ENCODE results near the gene TLE1. TPM values are rescaled to one million over a fixed set of nuclear protein-coding genes. Genes with fewer than 3 reads are reported as not detected.
"Not testable (repeated sequence)": the region's sequence is repeated elsewhere in the genome, so short reads cannot be mapped to it uniquely, and the experiment has no call there.

TLE1 gene
- total RNA-seq, 1 experiment from 2014 or later, result 79.3 TPM

GRCh38 chr9:81595887-81596543 is 93.3 kb downstream of the TLE1 start:
- Histone ChIP-seq H4K91ac (ENCODE audit: insufficient read length, low read depth, low read length) (no peak overlapping the region), H2BK20ac (ENCODE audit: low read depth, low read length, poor library complexity, severe bottlenecking) (no peak overlapping the region), H2BK12ac (ENCODE audit: insufficient read length, low read depth, low read length) (no peak overlapping the region), H3K14ac (ENCODE audit: insufficient read depth, low read length) (no peak overlapping the region), H3K9ac (ENCODE audit: extremely low read depth, insufficient read length, low read length) (no peak overlapping the region), H3K79me1 (ENCODE audit: insufficient read depth, low read depth, low read length, poor library complexity, severe bottlenecking) (no peaks in the 10 kb centered on the region), H2BK5ac (ENCODE audit: insufficient read length, low read length) (no peak overlapping the region), H3K23ac (ENCODE audit: insufficient read length, low read depth, low read length) (no peak overlapping the region), H3K27ac (ENCODE audit: insufficient read length, low read depth, low read length) (peak overlapping the region; percentile 67), H3K4me1 (ENCODE audit: insufficient read depth, low read length) (peaks cover 32% of the 10 kb centered on the region), H3K27me3 (ENCODE audit: insufficient read depth, low read length) (no peaks in the 10 kb centered on the region), H3K4ac (ENCODE audit: low read depth, low read length) (no peak overlapping the region), H2AK5ac (ENCODE audit: insufficient read length, low read length) (no peak overlapping the region), H4K8ac (replicated peaks; ENCODE audit: insufficient read length, low read depth, low read length) (no peak overlapping the region), H2BK15ac (ENCODE audit: low read depth, low read length) (no peak overlapping the region), H4K5ac (ENCODE audit: insufficient read length, low read depth, low read length) (no peak overlapping the region), H3K9me3 (ENCODE audit: control insufficient read depth, low read depth, low read length) (no peaks in the 10 kb centered on the region), H2AFZ (ENCODE audit: low read length) (no peak overlapping the region), H2BK120ac (ENCODE audit: low read depth, low read length, poor library complexity, severe bottlenecking) (no peak overlapping the region), H3K56ac (ENCODE audit: insufficient read length, low read depth, low read length) (no peak overlapping the region), H3T11ph (ENCODE audit: low read length) (no peak overlapping the region), H3K18ac (ENCODE audit: insufficient read length, low read depth, low read length) (no peak overlapping the region), H3K4me2 (ENCODE audit: insufficient read depth, insufficient read length, low read length) (peak overlapping the region; percentile 26), H4K20me1 (ENCODE audit: control insufficient read depth, insufficient read depth, insufficient read length) (no peaks in the 10 kb centered on the region), H3K79me2 (ENCODE audit: insufficient read depth, low read length) (peaks cover 1% of the 10 kb centered on the region; the same call in 1 of the 2 replicates), H3K23me2 (ENCODE audit: insufficient read length, low read depth, low read length, poor library complexity, severe bottlenecking) (peaks cover 4% of the 10 kb centered on the region)
- 0 out of 5 replicates have a peak, but pooled peaks cover 0 to 4% of the 10 kb centered on the region in 2 experiments for H3K9me3 Mint-ChIP-seq
- no peak for TF ChIP-seq CTCF (conservative IDR thresholded peaks at IDR 0.05)
- H3K36me3 Mint-ChIP-seq (ENCODE audit: insufficient read depth in 1 of 3, low read depth in 3 of 3), result peaks cover 36 to 66% (median 43%) of the 10 kb centered on the region in 3 experiments
- H3K4me1 Mint-ChIP-seq, result peaks cover 63 to 69% of the 10 kb centered on the region in 2 experiments
- no CpG with 5 or more reads among the region's 10 CpGs for WGBS (ENCODE audit: extremely low coverage, insufficient read length, low lambda C conversion rate)
- H3K4me3 Mint-ChIP-seq, result peak overlapping the region; percentile 31 to 45
- H3K27ac Mint-ChIP-seq, result peak overlapping the region; percentile 17 to 92 (median 78)
- peaks cover 16% of the 10 kb centered on the region for H3K27me3 Mint-ChIP-seq (ENCODE audit: low read depth)
- DNase-seq, result peak; percentile 80

DNA sequence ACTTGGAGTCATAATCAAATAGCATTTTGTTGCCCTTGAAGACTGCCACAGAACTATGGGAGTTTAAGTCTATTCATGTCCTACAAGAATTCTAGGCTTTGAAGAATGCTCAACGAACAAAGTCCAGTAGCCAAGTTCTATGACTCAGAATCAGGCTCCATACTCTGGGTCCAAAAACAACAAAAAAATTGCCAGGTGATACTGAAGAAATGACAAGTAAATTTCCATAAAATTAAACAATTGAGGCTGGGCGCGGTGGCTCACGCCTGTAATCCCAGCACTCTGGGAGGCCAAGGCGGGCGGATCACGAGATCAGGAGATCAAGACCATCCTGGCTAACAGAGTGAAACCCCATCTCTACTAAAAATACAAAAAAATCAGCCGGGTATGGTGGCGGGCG is 94.1 kb downstream of the TLE1 start:
- not testable (repeated sequence) for H2BK120ac ChIP-seq (ENCODE audit: low read depth, low read length, poor library complexity, severe bottlenecking); H2BK20ac ChIP-seq (ENCODE audit: low read depth, low read length, poor library complexity, severe bottlenecking); H4K8ac ChIP-seq (replicated peaks; ENCODE audit: insufficient read length, low read depth, low read length); H3K9me3 Mint-ChIP-seq; H3K9ac ChIP-seq (ENCODE audit: extremely low read depth, insufficient read length, low read length); H3K27me3 ChIP-seq (ENCODE audit: insufficient read depth, low read length); H3K14ac ChIP-seq (ENCODE audit: insufficient read depth, low read length); H3K23me2 ChIP-seq (ENCODE audit: insufficient read length, low read depth, low read length, poor library complexity, severe bottlenecking); H3K4me2 ChIP-seq (ENCODE audit: insufficient read depth, insufficient read length, low read length); H2BK5ac ChIP-seq (ENCODE audit: insufficient read length, low read length); H4K91ac ChIP-seq (ENCODE audit: insufficient read length, low read depth, low read length); H3K4ac ChIP-seq (ENCODE audit: low read depth, low read length); H3K4me3 Mint-ChIP-seq; H4K20me1 ChIP-seq (ENCODE audit: control insufficient read depth, insufficient read depth, insufficient read length); H4K5ac ChIP-seq (ENCODE audit: insufficient read length, low read depth, low read length); H3K56ac ChIP-seq (ENCODE audit: insufficient read length, low read depth, low read length); H3K23ac ChIP-seq (ENCODE audit: insufficient read length, low read depth, low read length); H2AFZ ChIP-seq (ENCODE audit: low read length); H3K79me2 ChIP-seq (ENCODE audit: insufficient read depth, low read length); H3K79me1 ChIP-seq (ENCODE audit: insufficient read depth, low read depth, low read length, poor library complexity, severe bottlenecking); DNase-seq; H3T11ph ChIP-seq (ENCODE audit: low read length); H2BK12ac ChIP-seq (ENCODE audit: insufficient read length, low read depth, low read length); H3K18ac ChIP-seq (ENCODE audit: insufficient read length, low read depth, low read length); H3K27ac Mint-ChIP-seq; H2AK5ac ChIP-seq (ENCODE audit: insufficient read length, low read length); H3K9me3 ChIP-seq (ENCODE audit: control insufficient read depth, low read depth, low read length); H2BK15ac ChIP-seq (ENCODE audit: low read depth, low read length); H3K27ac ChIP-seq (ENCODE audit: insufficient read length, low read depth, low read length)
- no CpG with 5 or more reads among the region's 10 CpGs for WGBS (ENCODE audit: extremely low coverage, insufficient read length, low lambda C conversion rate)
- Mint-ChIP-seq H3K4me1 (peaks cover 56 to 61% of the 10 kb centered on the region in 2 experiments), H3K27me3 (ENCODE audit: low read depth) (peaks cover 16% of the 10 kb centered on the region), H3K36me3 (ENCODE audit: insufficient read depth in 1 of 3, low read depth in 3 of 3) (peaks cover 40 to 73% (median 48%) of the 10 kb centered on the region in 3 experiments)
- peaks cover 29% of the 10 kb centered on the region for H3K4me1 ChIP-seq (ENCODE audit: insufficient read depth, low read length)
